ENCODE measurements around the gene TOB2.

- TF ChIP-seq CTCF (IDR thresholded peaks at IDR 0.05) (no peak), POLR2A (IDR thresholded peaks at IDR 0.05) (no peak)
These were observed 20.8 kb downstream of the TOB2 start for GRCh38 chr22:41425660-41426365.
